Osteoblast (primary cell): ENCODE data around the gene MBP. TPM values are rescaled to one million over a fixed set of nuclear protein-coding genes. Genes with fewer than 3 reads are reported as not detected.

Source experiments
- DNase-seq: peaks from one replicate; pipeline ENCODE4 v3.0.0; 2011; ENCODE audit warnings: low spot score, mixed read lengths; ENCODE audit not compliant: insufficient read length; ENCODE audit errors: missing footprints
- H2AFZ ChIP-seq: 2 replicates; pipeline ENCODE4 v1.6.0; 2011; ENCODE audit warnings: mild to moderate bottlenecking, low read length
- H3K27ac ChIP-seq: 2 replicates; pipeline ENCODE4 v1.5.1; 2011; ENCODE audit warnings: mild to moderate bottlenecking, low read depth, low read length, moderate library complexity
- H3K27me3 ChIP-seq: 2 replicates; pipeline ENCODE4 v1.6.0; 2012; ENCODE audit warnings: mild to moderate bottlenecking, control low read depth, inconsistent platforms, low read length, moderate library complexity; ENCODE audit not compliant: insufficient read depth
- H3K36me3 ChIP-seq: 2 replicates; pipeline ENCODE4 v1.5.1; 2011; ENCODE audit warnings: mild to moderate bottlenecking, low read length, control low read depth, moderate library complexity; ENCODE audit not compliant: insufficient read depth
- H3K4me1 ChIP-seq: 2 replicates; pipeline ENCODE4 v1.5.1; 2011; ENCODE audit warnings: mild to moderate bottlenecking, low read length, control low read depth, moderate library complexity; ENCODE audit not compliant: insufficient read depth
- H3K4me2 ChIP-seq: 2 replicates; pipeline ENCODE4 v1.6.0; 2011; ENCODE audit warnings: mild to moderate bottlenecking, low read length; ENCODE audit not compliant: insufficient read depth
- H3K4me3 ChIP-seq: fragments of 200-600 bp; sonication (generic); 3 replicates; pipeline ENCODE4 v1.5.1; 2012; ENCODE audit warnings: mild to moderate bottlenecking, low read length, inconsistent platforms; ENCODE audit not compliant: insufficient read depth
- H3K79me2 ChIP-seq: 2 replicates; pipeline ENCODE4 v1.6.0; 2012; ENCODE audit warnings: mild to moderate bottlenecking, low read length, control low read depth, inconsistent platforms; ENCODE audit not compliant: insufficient read depth
- H3K9me3 ChIP-seq: 2 replicates; pipeline ENCODE4 v1.5.1; 2011; ENCODE audit warnings: low read depth, low read length, control low read depth
- H4K20me1 ChIP-seq: 2 replicates; pipeline ENCODE4 v1.6.0; 2012; ENCODE audit warnings: mild to moderate bottlenecking, low read length, control low read depth; ENCODE audit not compliant: insufficient read depth
- CTCF ChIP-seq: IDR thresholded peaks from 2 replicates; pipeline ENCODE4 v1.5.1; 2011; ENCODE audit warnings: mild to moderate bottlenecking, low read depth, low read length, moderate library complexity; ENCODE audit errors: extremely low read depth
- total RNA-seq: library from RNA; depleted of rRNA; stranded (reverse); fragments of >200 nt; gene quantifications from 2 replicates; pipeline ENCODE4 v1.2.3, GENCODE V29; 2012

Gene MBP
- total RNA-seq, 1 donor: 2.2 TPM

- no peak for TF ChIP-seq CTCF
- peak; percentile 31 for DNase-seq
- Histone ChIP-seq H3K36me3 (peaks cover 11% of the 10 kb centered on the region), H3K4me1 (no peaks in the 10 kb centered on the region), H4K20me1 (no peaks in the 10 kb centered on the region), H3K4me3 (no peak overlapping the region), H3K79me2 (no peaks in the 10 kb centered on the region), H3K27me3 (no peaks in the 10 kb centered on the region), H3K27ac (no peak overlapping the region), H3K4me2 (no peak overlapping the region), H3K9me3 (no peaks in the 10 kb centered on the region), H2AFZ (no peak overlapping the region)
These were observed 159.6 kb downstream of the MBP start for GRCh38 chr18:76972846-76973519.

GRCh38 chr18:76972241-76972640 lies 160.3 kb downstream of the MBP start:
- Histone ChIP-seq H3K4me2 (no peak overlapping the region), H3K9me3 (no peaks in the 10 kb centered on the region), H3K27me3 (no peaks in the 10 kb centered on the region), H3K27ac (no peak overlapping the region), H3K36me3 (peaks cover 11% of the 10 kb centered on the region), H2AFZ (peak overlapping the region; percentile 37), H3K4me3 (no peak overlapping the region), H4K20me1 (no peaks in the 10 kb centered on the region), H3K79me2 (peaks cover 2% of the 10 kb centered on the region), H3K4me1 (no peaks in the 10 kb centered on the region)
- no peak for TF ChIP-seq CTCF
- DNase-seq: peak; percentile 58

- H2AFZ ChIP-seq: no peak overlapping the region
- DNase-seq: no peak
- H3K9me3 ChIP-seq: no peaks in the 10 kb centered on the region
- peaks cover 14% of the 10 kb centered on the region for H3K79me2 ChIP-seq
- H4K20me1 ChIP-seq: peaks cover 4% of the 10 kb centered on the region
- no peak for TF ChIP-seq CTCF
- no peak overlapping the region for H3K27ac ChIP-seq
- no peaks in the 10 kb centered on the region for H3K27me3 ChIP-seq
- H3K4me3 ChIP-seq: no peak overlapping the region
- H3K36me3 ChIP-seq: peaks cover 11% of the 10 kb centered on the region
- no peak overlapping the region for H3K4me2 ChIP-seq
- no peaks in the 10 kb centered on the region for H3K4me1 ChIP-seq
These were observed 161.6 kb downstream of the MBP start for GRCh38 chr18:76970770-76971559.
